Vagina (tissue), 2 donors: ENCODE measurements around the gene ZNF14.
A peak's percentile ranks its signal among the peaks of the same experiment; 100 is the strongest.

Experiments used
- POLR2AphosphoS5 ChIP-seq, 2 donors: sonication (generic); formaldehyde crosslinking; IDR thresholded peaks; one replicate each; pipeline ENCODE4 v1.9.0; 2017; ENCODE audit warnings: antibody characterized with exemption in 2 of 2, mild to moderate bottlenecking in 2 of 2, low read depth in 1 of 2; ENCODE audit not compliant: insufficient read depth in 1 of 2
- TF ChIP-seq, protein P1 (sequence below), 3 experiments: fragments of 450-650 bp in 2 of 3; fragments of 200-600 bp in 1 of 3; sonication (generic) in 1 of 3; IDR thresholded peaks; one replicate each; pipeline ENCODE4 v1.5.1; 2017 to 2019; ENCODE audit warnings: antibody characterized with exemption in 3 of 3, mild to moderate bottlenecking in 2 of 3, moderate library complexity in 2 of 3

DNA sequence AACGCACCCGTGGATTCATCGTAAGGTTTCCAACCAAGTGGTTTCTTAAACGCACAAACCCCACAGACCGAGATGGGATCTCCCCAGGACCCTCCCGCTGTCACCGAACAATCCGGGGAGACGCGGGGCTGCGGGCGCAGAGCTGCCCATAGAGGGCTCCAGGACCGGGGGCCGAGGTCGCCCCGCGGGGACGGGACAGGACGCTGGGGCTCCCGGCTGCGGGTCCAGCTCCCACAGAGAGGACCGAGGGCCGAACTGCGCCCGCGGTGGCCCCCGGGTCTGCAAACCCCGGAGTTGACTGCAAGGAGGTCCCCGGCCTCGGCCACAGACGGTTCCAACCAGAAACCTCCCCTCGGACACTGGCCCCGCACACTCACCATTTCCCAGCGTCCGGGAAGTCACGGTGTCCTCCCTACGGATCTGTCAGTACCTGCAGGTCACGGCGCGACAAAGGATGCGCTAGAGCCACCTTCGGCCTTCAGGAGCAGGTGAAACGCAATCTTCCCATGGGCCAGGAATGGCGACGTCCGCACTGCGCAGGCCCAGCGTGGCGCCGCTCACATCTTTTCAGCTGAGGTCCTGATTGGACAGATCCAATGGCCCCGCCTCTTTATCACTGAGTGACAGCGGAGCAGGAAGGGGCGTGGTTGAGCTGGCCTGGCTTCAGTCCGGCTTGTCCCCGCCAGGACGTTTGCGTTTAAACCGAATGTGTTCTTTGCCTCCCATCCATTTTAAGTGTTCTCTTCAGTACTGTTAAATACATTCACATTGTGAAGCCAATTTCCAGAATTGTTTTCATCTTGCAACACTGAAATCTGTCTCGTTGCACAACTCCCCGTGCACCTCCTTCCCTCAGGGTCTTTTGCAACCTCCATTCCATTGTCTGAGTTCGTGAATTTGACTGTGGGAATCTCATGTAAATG lies at the start of gene ZNF14:
- TF ChIP-seq, protein P1, sequence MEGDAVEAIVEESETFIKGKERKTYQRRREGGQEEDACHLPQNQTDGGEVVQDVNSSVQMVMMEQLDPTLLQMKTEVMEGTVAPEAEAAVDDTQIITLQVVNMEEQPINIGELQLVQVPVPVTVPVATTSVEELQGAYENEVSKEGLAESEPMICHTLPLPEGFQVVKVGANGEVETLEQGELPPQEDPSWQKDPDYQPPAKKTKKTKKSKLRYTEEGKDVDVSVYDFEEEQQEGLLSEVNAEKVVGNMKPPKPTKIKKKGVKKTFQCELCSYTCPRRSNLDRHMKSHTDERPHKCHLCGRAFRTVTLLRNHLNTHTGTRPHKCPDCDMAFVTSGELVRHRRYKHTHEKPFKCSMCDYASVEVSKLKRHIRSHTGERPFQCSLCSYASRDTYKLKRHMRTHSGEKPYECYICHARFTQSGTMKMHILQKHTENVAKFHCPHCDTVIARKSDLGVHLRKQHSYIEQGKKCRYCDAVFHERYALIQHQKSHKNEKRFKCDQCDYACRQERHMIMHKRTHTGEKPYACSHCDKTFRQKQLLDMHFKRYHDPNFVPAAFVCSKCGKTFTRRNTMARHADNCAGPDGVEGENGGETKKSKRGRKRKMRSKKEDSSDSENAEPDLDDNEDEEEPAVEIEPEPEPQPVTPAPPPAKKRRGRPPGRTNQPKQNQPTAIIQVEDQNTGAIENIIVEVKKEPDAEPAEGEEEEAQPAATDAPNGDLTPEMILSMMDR (IDR thresholded peaks at IDR 0.05) = no peak
- TF ChIP-seq POLR2AphosphoS5 (IDR thresholded peaks at IDR 0.05; ENCODE audit: insufficient read depth in 1 of 2, low read depth in 1 of 2) = peak; percentile 96 to 98
